ENCODE data around the gene RC3H2.
"Not testable (repeated sequence)": the region's sequence is repeated elsewhere in the genome, so short reads cannot be mapped to it uniquely, and the experiment has no call there.

Gene RC3H2

DNA sequence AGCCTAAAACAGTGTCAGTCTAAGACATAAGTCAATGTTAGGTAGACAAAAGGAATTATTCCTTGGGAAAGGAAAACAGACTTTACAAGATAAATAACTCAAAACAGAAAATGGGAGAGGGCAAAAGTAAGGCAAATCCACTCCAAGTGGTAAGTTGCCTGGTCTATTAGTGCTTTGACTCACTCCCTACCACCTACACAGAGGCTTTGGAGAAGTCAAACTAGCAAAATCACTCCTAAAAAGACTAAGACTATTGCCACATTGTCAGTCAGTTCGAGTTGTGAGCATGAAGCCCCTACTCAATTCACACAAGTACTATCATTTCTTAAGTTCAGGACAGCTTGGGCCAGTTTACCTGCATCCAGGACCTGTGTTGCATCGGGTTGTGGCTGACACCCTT is 13.2 kb upstream of the RC3H2 start:
- DNase-seq (ENCODE audit: low read depth), result no peak

DNA sequence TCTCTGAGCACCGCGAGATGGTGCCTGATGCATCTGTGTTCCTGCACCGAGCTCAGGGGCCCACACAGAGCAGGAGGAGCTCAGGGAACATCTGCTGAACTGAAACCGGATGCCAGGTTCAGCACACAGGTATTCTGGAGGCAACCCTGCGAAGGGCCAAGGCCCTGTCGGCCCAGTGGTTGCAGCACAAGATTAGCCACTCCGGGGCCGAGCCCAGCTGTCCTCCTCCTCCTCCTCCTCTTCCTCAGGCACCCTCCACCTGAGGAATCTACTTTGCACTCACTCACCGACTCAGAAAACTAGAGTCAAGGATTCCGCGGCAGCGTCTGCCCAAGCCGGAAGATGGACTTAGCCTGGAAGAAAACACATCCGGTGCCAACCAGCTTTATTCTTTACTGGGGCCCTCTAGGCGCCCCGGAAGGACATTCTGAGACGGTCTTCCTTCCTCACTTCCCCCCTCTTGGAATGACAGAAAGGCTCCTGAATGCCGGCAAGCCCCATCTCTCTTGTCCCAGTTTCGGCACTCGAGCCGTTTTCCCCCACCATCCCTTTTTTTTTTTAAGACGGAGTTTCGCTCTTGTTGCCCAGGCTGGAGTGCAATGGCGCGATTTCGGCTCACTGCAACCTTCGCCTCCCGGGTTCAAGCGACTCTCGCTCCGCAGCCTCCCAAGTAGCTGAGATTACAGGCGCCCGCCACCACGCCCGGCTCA is 8.0 kb upstream of the RC3H2 start, which contains the start of gene ZBTB6:
Gene ZBTB6 (minus strand): TSS at position 360 of the 710 bp plus-strand sequence. CDS start 1,251 bp downstream, outside the sequence.
- DNase-seq (ENCODE audit: low read depth), result peak; percentile 52

DNA sequence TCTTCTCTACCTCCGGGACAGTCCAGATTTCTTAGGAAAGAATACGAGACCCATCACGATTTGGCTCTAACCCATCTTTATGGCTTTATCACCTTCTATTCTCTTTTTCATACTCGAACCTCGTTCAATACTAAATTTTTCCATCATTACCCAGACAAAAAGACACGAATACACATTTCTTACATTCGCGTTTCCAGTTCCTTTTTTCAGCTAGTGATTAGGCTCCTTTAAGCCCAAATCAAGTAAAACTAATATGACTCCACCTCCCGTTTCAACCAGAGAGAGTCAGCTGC is 7.5 kb upstream of the RC3H2 start:
- no peak for DNase-seq (ENCODE audit: low read depth)

DNA sequence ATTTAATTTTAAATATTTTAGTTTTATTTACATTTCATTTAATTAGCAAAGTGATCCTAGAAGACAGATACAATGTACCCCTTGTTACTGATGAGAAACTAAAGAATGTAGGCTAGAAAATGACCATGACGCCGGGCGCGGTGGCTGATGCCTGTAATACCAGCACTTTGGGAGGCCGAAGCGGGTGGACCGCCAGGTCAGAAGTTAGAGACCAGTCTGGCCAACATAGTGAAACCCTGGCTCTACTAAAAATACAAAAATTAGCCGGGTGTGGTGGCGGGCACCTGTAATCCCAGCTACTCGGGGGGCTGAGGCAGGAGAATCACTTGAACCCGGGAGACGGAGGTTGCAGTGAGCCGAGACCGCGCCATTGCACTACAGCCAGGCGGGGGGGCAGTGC is 963 bp upstream of the RC3H2 start:
- DNase-seq (ENCODE audit: low read depth), result not testable (repeated sequence)

DNA sequence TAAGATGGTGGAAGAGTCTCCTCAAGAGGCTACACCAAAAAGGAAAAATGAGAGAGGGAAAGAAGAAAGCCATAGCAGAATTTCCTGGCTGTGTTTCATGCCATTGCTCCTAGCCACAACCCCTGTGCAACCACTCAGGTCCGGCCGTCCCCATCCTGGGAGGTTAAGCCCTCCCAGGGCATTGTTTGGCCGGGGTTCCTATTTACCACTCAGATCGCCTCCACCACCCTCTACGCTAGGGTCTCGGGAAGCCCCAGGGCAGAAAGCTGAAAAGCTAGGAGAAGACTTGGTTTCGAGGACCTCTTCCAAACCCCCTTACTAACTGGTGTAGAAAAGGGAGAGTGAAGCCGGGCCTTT is 715 bp downstream of the RC3H2 start:
- DNase-seq (ENCODE audit: low read depth), result peak; percentile 5

DNA sequence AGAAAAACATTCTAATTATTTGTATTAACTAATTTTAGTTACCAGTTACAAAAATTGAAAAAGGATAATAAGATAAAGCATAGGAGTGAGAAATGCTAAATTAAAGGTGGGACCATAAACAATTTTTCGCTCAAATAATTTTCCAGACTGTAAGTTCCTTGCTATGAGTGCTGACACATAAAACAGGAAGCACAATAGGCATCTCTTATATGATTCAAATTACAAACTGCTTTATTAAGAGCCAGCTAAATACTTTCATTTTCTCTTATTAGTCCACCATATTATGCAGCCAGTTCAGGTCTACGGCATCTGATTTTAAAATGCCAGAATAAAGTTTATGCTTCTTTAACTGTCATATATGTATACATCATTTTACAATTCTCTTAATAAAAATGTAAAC is 4.4 kb downstream of the RC3H2 start:
- DNase-seq (ENCODE audit: low read depth), result no peak

DNA sequence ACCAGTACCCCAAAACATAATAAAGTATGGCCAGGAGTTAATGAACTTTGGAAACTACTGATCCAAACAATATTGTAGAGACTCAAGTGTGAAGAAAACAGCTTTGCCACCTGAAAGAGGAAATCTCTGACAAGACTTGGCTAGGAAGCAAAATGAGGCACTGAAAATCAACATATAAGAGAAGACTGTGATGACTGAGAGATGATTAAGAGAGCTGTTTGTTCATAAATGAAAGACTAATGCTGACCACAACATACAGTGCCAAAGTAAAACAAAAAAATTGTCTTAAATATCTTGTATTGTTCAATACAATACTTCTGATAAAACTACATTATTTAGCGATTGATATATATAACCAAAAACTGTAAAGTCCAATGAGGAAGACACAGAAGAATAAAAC is 7.2 kb downstream of the RC3H2 start:
- no peak for DNase-seq (ENCODE audit: low read depth)

DNA sequence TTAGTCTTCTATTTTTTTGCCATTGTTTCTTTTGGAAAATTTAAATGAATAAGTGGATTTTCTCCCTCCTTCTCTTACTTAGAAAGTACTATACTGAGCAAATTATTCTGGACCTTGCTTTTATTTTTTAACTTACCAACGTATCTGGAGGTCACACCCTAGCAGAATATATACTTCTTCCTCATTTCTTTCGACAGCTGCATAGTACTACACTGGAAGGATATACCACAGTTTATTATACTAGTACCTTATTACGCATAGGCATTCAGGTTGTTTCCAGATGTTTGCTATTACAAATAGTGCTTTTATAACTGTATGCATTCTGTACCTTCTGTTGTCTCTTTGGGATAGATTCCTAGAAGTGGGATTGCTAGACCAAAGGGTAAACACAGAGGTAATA is 16.7 kb downstream of the RC3H2 start:
- DNase-seq (ENCODE audit: low read depth), result no peak

DNA sequence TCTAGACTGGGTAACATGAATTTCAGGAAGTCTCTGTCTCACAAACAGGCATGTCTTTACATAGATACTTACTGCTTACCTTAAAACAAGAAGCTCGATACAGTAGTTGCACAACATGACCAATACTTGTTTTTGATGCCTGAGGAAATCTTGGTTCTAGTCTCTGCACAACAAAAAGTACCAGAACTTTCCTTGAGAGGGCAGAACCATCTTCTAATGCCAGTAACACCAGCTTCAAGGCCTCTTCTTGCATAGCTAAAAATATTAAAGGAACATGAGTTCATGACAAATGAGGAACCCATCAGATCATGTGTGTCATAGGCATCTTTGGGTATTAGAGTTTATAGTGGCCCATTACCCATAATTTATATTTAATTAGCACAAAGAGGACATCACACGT is 22.0 kb downstream of the RC3H2 start:
- DNase-seq (ENCODE audit: low read depth), result no peak

DNA sequence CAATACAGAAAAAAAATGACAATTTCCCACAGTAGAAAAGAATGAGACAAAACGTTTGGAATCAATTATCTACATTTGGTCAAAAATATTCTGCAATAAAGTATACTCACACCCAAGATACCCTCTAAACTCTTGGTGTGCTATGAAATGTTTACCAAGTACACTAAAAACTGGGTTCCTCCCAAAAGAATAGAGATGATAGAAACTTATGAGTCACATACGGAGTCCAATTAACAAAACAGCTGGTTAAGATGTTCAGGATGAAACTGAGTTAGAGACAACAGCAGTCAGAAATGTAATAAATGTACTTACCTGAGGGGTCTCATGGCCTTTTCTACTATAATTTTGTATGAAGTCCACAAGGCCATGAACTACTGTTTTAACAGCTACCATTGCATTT is 25.7 kb downstream of the RC3H2 start:
- no peak for DNase-seq (ENCODE audit: low read depth)

DNA sequence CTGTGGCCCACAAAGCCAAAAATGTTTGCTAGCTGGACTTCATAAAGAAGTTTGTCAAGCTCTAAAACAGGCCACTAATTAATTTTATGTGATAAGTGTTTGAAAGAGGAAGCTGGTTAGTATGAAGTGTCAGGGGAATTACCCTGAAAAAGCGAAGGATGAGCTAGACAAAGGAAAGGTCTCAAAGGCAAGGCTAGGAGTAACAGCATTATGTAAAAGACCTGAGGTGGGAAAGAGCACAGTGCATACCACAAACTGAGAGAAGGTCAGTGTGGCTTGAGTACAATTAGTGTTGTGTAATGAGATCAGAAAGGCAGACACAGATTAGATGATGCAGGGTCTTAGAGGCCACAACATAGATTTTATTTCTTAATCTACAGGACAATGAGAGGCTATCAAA is 29.6 kb downstream of the RC3H2 start:
- no peak for DNase-seq (ENCODE audit: low read depth)

DNA sequence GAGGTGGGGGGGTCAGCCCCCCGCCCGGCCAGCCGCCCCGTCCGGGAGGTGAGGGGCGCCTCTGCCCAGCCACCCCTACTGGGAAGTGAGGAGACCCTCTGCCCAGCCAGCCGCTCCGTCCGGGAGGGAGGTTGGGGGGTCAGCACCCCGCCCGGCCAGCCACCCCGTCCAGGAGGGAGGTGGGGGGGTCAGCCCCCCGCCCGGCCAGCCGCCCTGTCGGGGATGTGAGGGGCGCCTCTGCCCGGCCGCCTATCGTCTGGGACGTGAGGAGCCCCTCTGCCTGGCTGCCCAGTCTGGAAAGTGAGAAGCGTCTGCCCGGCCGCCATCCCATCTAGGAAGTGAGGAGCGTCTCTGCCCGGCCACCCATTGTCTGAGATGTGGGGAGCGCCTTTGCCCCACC is 37.9 kb downstream of the RC3H2 start:
- DNase-seq (ENCODE audit: low read depth), result not testable (repeated sequence)

DNA sequence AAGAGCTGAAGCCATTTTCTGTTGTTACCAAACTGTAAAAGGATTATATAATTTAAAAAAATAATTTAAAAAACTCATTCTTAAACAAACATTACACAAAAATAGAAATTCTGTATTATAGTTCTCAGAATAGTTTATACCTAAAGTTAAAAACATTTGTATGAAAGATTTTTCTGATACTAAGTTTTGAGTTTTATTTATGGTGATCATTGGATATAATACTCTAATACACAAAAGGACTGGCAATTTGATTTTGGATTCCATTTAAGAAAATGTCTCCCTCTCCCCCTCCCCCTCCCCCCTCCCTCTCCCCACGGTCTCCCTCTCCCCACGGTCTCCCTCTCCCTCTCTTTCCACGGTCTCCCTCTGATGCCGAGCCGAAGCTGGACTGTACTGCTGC is 39.1 kb downstream of the RC3H2 start:
- DNase-seq (ENCODE audit: low read depth), result no peak

DNA sequence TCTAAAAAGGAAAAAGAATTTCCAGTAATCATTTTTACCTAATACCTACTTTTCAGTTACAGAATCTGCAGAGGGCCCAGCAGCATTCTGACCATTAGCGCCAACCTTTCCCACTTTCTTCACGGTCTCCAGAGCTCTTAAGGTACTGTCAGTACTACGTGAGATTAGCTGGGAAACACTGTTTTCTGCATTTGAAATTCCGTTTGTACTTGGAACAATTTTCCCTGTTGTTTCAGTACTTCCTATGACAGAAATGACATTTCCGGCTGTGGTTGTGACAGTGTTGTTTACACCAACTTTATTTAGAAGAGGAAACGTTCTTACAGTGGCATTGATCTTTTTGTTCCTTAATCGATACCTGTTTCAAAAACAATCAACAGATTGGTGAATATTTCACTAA is 39.9 kb downstream of the RC3H2 start:
- DNase-seq (ENCODE audit: low read depth), result no peak

DNA sequence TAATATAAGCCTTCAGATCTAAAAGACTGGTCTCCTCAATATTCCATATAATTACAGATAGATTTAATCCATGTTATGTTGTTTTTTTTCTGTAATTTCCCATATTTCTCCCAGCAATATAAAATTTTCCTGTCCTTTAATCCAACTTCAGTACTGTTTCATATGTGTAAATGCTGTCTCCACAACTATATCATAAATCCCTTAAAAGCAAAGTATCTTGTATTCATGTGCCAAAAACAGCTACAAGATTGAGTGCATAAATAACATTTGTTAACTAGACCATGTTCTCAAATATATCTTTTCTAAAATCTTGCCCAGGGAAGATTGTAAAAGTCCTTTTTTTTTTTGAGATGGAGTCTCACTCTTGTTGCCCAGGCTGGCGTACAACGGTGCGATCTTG is 41.8 kb downstream of the RC3H2 start:
- DNase-seq (ENCODE audit: low read depth), result no peak

DNA sequence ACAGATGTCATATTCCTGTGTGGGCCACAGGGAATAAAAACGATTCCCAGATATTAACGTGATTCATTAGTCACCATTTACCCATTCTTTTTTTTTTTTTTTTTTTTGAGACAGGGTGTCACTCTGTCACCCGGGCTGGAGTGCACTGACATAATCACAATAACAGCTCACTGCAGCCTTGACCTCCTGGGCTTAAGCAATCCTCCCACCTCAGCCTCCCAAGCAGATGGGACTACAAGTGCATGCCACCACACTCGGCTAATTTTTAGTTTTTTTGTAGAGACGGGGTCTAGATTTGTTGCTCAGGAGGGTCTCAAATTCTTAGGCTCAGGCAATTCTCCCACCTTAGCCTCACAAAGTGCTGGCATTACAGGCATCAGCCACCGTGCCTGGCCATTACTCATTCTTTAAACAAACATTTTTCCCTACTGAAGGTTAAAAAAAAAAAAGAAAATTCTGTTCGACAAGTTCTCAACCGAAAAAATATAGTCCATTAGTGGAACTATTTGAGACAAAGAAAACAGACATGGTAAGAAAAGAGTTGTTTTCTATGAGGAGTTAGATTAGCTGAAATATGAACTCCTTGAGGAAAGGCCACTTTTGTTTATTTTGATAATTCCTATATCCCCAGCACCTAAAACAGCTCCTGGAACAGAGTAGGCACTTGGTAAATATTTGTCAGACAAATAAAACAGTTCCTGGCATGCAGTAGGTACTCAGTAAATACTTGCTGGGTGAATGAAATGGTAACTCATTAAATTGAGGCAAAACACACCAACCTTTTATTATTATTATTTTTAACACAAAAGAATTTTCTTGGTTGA is 44.6 kb downstream of the RC3H2 start:
- DNase-seq (ENCODE audit: low read depth), result no peak

DNA sequence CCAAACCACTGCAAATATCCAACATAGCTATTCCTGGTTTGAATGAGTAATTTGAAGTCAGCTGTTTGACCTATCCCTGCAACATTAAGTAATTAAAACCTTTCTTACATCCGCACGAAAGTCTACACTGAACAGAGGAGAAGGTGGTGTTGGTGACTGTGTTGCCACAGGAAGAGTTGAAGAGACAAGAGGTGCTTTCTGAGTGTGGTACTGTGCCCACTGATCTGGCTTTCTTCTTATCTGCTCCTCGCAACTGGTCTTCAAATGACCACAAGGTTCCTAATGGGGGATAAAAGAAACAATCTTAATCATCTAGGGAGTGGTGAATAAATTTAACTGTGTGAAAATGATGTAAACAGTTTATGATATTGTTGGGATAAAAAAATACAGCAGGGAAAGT is 47.3 kb downstream of the RC3H2 start:
- no peak for DNase-seq (ENCODE audit: low read depth)

DNA sequence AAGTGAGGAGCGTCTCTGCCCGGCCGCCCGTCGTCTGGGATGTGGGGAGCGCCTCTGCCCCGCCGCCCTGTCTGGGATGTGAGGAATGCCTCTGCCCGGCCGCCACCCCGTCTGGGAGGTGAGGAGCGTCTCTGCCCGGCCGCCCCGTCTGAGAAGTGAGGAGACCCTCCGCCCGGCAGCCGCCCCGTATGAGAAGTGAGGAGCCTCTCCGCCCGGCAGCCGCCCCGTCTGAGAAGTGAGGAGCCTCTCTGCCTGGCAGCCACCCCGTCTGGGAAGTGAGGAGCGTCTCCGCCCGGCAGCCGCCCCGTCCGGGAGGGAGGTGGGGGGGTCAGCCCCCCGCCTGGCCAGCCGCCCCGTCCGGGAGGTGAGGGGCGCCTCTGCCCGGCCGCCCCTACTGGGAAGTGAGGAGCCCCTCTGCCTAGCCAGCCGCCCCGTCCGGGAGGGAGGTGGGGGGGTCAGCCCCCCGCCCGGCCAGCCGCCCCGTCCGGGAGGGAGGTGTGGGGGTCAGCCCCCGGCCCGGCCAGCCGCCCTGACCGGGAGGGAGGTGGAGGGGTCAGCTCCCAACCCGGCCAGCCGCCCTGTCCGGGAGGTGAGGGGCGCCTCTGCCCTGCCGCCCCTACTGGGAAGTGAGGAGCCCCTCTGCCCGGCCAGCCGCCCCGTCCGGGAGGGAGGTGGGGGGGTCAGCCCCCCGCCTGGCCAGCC is 52.9 kb downstream of the RC3H2 start:
- not testable (repeated sequence) for DNase-seq (ENCODE audit: low read depth)

DNA sequence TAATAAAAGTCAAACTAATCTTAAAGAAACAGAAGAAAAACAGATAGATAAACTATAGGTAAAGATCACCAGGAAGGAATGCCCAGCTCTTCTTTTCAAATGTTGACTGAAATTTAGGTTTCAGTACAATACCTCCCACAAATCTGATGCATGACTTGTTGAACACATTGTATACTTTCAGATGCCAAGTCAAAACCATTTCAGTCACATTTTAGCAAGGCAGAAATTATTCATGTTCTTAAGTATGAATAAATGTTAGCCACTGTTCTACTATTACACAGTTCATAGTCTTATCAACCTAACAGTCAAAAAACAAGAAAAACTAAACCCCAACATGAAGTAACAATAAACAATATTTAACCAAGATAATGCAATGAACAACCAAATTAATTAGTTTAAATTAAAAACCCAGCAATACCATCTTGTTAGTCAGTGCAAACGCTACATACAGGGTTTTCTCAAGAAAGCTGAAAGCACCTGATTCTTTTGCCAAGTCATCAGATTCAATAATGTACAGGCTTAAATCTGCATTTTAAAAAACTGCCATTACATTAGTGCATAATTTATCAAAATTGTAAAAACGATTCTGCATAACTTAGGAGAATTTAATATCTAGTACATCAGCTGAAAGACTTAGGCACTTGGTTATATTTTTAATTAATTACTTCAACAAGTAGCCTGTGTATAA is 56.8 kb downstream of the RC3H2 start:
- no peak for DNase-seq (ENCODE audit: low read depth)

DNA sequence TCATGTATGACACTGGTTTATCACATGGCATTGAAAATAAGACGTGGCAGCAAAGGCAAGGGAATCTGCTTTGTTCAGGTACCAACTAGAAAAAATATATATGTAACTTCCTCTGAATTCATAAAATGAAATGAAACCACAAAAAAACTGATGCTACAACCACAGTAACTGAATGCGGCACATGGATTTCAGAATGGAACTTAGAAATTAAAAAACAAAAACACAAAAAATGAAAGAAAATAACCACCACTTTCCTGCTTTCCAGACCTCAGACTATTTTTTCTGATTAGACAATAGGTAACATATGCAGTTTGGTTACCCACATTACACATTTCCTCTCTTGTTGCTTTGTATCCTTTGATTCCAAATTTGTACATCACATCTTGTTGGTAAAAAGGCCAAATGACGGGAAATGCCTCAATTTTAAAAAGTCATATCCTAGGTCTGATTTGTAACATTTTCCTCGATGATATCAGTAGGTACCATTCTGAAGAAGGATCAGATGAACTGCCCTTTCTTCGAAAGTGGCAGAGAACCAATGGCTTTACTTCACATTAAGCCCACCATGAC is 58.7 kb downstream of the RC3H2 start:
- no peak for DNase-seq (ENCODE audit: low read depth)

DNA sequence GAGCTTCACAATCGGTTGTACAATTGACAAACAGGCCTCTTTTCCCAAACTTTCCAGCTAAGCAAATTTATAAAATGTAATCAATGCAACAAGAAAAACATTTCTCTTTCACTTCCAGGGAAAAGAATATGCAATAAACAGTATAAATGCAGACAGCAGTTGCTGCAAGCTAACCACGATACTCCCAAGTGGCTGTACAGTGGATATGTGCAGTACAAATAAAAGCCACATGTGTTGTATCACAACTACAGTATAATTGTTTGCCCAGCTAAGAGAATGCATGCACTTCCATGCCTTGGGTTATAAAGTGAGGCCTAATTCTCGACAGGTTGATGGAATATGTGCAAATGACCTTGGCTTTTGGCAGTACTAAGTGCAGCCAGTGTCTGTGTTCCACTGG is 60.0 kb downstream of the RC3H2 start:
- no peak for DNase-seq (ENCODE audit: low read depth)

DNA sequence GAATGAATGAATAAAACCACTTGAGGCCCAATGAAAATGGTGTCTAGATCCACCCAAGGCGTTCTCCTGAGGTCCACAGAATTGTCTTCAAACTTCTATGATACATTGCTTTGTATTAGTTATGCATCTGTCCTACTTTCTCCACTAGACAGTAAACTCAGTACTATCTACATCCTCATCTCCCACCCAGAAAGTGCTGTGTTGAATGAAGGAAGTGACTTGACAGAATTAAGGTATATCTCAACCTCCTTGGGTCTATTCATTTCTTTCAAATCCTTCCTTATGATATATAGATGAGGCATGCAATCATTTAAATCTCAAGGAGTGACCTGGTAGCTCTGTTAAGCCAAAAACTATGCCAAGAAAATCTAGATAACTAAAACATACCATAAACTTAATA is 61.0 kb downstream of the RC3H2 start:
- no peak for DNase-seq (ENCODE audit: low read depth)
